ENCODE results near the gene INPPL1. TPM values are rescaled to one million over a fixed set of nuclear protein-coding genes. Genes with fewer than 3 reads are reported as not detected.
"Not testable (repeated sequence)": the region's sequence is repeated elsewhere in the genome, so short reads cannot be mapped to it uniquely, and the experiment has no call there.

The INPPL1 gene, protein sequence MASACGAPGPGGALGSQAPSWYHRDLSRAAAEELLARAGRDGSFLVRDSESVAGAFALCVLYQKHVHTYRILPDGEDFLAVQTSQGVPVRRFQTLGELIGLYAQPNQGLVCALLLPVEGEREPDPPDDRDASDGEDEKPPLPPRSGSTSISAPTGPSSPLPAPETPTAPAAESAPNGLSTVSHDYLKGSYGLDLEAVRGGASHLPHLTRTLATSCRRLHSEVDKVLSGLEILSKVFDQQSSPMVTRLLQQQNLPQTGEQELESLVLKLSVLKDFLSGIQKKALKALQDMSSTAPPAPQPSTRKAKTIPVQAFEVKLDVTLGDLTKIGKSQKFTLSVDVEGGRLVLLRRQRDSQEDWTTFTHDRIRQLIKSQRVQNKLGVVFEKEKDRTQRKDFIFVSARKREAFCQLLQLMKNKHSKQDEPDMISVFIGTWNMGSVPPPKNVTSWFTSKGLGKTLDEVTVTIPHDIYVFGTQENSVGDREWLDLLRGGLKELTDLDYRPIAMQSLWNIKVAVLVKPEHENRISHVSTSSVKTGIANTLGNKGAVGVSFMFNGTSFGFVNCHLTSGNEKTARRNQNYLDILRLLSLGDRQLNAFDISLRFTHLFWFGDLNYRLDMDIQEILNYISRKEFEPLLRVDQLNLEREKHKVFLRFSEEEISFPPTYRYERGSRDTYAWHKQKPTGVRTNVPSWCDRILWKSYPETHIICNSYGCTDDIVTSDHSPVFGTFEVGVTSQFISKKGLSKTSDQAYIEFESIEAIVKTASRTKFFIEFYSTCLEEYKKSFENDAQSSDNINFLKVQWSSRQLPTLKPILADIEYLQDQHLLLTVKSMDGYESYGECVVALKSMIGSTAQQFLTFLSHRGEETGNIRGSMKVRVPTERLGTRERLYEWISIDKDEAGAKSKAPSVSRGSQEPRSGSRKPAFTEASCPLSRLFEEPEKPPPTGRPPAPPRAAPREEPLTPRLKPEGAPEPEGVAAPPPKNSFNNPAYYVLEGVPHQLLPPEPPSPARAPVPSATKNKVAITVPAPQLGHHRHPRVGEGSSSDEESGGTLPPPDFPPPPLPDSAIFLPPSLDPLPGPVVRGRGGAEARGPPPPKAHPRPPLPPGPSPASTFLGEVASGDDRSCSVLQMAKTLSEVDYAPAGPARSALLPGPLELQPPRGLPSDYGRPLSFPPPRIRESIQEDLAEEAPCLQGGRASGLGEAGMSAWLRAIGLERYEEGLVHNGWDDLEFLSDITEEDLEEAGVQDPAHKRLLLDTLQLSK
- 10 to 100 TPM in 1 of 6 donors, 1 to 10 TPM in 5; 4.8 to 13.1 (median 7.7) TPM for polyA plus RNA-seq (ENCODE audit: low read depth in 6 of 6)

GRCh38 chr11:72224564-72225410 lies at the start of gene INPPL1:
INPPL1 (plus strand) TSS chr11:72224767; CDS start chr11:72224985, 218 bp downstream.
- ATAC-seq (ENCODE audit: low read depth in 2 of 2), result peak; percentile 3 to 4
- H3K27me3 Mint-ChIP-seq, result no peaks in the 10 kb centered on the region
- DNase-seq, result peak; percentile 31
- no peaks in the 10 kb centered on the region for H3K9me3 Mint-ChIP-seq
- peak within 1 kb of the TSS; percentile 93 to 99 (median 96) for H3K4me3 Mint-ChIP-seq
- H3K27ac Mint-ChIP-seq, result peak within 1 kb of the TSS; percentile 92 to 98 (median 96)
- peaks cover 0 to 8% of the 10 kb centered on the region in 2 donors for H3K36me3 Mint-ChIP-seq
- peaks cover 38 to 57% (median 50%) of the 10 kb centered on the region in 3 donors for H3K4me1 Mint-ChIP-seq

- Mint-ChIP-seq H3K27ac (no peak overlapping the region), H3K27me3 (peaks cover 4 to 38% (median 34%) of the 10 kb centered on the region in 3 donors), H3K9me3 (peaks cover 0 to 2% (median 0%) of the 10 kb centered on the region in 7 donors), H3K4me3 (no peak overlapping the region), H3K36me3 (no peaks in the 10 kb centered on the region), H3K4me1 (no peaks in the 10 kb centered on the region)
- no peak for DNase-seq
- no peak for ATAC-seq (ENCODE audit: low read depth in 2 of 2)
These were observed 46.9 kb upstream of the INPPL1 start for GRCh38 chr11:72177656-72178055.

DNA sequence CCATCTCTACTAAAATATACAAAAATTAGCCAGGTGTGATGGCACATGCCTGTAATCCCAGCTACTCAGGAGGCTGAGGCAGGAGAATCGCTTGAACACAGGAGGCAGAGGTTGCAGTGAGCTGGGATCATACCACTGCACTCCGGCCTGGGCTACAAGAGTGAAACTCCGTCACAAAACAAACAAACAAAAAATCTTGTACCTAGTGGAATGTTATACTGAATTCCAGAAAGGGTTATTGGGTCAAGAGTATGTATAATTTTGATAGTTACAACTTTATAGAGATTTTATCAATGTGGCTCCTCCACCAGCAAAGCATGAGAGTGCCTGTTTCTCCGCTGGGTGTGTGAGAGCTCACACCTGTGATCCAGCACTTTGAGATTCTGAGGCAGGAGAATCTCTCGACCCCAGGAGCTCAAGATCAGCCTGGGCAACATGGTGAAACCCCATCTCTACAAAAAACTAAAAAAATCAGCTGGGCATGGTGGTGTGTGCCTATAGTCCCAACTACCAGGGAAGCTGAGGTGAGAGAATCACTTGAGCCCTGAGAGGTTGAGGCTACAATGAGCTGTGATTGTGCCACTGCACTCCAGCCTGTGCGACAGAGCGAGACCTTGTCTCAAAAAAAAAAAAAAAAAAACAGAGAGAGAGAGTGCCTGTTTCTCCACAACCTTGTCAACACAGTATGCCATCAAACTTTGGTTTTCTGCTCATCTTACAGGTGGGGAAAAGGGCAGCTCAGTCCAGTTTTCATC lies 45.3 kb upstream of the INPPL1 start:
- Mint-ChIP-seq H3K4me1 (peaks cover 3 to 7% (median 5%) of the 10 kb centered on the region in 3 donors), H3K9me3 (peaks cover 0 to 2% (median 0%) of the 10 kb centered on the region in 7 donors), H3K27ac (no peak overlapping the region), H3K36me3 (no peaks in the 10 kb centered on the region), H3K4me3 (no peak overlapping the region), H3K27me3 (peaks cover 9 to 37% (median 27%) of the 10 kb centered on the region in 3 donors)
- DNase-seq (no peak), ATAC-seq (ENCODE audit: low read depth in 2 of 2) (no peak)

DNA sequence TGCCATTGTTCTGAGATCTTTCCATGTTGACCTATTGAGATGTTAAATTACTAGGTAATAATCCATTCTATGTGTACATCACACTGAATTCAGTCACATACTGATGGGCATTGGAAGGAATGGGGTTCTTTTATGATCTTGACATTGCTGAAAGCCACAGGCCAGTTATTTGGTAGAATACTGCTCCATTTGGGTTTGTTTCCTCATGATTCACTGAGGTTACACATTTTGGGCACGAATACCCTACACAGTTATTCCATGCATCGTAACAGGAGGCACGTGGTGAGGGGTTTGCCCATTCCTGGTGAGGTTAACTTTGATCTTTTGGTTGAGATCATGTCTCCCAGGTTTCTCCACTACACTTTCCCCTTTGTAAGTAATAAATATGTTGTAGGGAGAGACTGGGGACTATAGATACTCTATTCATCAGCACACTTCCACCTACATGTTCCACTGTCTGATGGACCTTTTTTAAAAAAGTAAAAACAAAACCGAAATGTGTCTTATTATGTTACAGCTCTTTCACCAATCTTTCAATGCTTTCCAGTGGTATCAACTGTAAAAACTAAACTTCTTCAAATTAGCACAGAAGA lies 44.7 kb upstream of the INPPL1 start:
- Mint-ChIP-seq H3K27ac (no peak overlapping the region), H3K36me3 (no peaks in the 10 kb centered on the region), H3K4me1 (peaks cover 3 to 7% (median 5%) of the 10 kb centered on the region in 3 donors), H3K27me3 (peaks cover 9 to 37% (median 27%) of the 10 kb centered on the region in 3 donors), H3K9me3 (peaks cover 0 to 2% (median 0%) of the 10 kb centered on the region in 7 donors), H3K4me3 (no peak overlapping the region)
- ATAC-seq (ENCODE audit: low read depth in 2 of 2) (no peak), DNase-seq (no peak)

GRCh38 chr11:72180892-72181552 lies 43.5 kb upstream of the INPPL1 start:
- not testable (repeated sequence) for ATAC-seq (ENCODE audit: low read depth in 2 of 2)

DNA sequence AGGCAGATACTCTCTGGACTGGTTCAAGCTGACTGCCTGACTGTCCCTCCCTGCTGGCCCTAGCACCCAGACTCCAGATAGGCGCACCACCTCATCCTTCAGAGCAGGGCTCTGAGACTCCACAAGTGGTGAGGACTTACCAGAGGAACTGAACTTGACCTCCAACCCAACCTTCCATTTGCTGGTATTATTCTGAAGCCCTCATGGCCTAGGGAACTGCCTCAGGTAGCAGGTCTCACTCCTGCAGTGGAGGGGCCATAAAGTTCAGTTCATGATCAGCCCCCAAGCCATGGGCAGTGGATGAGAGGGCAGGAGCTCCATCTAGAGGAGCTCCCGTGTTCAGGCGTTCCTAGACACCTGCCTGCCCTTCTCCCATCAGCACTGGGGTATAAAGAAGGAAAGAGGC lies 43.0 kb upstream of the INPPL1 start:
- ATAC-seq (ENCODE audit: low read depth in 2 of 2); DNase-seq; H3K27ac Mint-ChIP-seq; H3K36me3 Mint-ChIP-seq; H3K4me1 Mint-ChIP-seq; H3K4me3 Mint-ChIP-seq; H3K9me3 Mint-ChIP-seq: not testable (repeated sequence)
- H3K27me3 Mint-ChIP-seq, result peaks cover 9 to 28% (median 27%) of the 10 kb centered on the region in 3 donors

More at GRCh38 chr11:72180892-72181552, 43.5 kb upstream of the INPPL1 start:
- not testable (repeated sequence) for DNase-seq, H3K9me3 Mint-ChIP-seq, H3K4me1 Mint-ChIP-seq, H3K27ac Mint-ChIP-seq, H3K36me3 Mint-ChIP-seq
- Mint-ChIP-seq H3K4me3 (peak overlapping the region in 1 of 8 donors; percentile 25), H3K27me3 (peaks cover 9 to 33% (median 27%) of the 10 kb centered on the region in 3 donors)

- Mint-ChIP-seq H3K9me3 (no peaks in the 10 kb centered on the region), H3K27me3 (peaks cover 0 to 4% (median 3%) of the 10 kb centered on the region in 3 donors), H3K36me3 (peaks cover 0 to 4% of the 10 kb centered on the region in 2 donors), H3K4me1 (peaks cover 2 to 5% (median 3%) of the 10 kb centered on the region in 3 donors), H3K4me3 (peak overlapping the region in 1 of 8 donors; percentile 61), H3K27ac (no peak overlapping the region)
- DNase-seq (no peak), ATAC-seq (ENCODE audit: low read depth in 2 of 2) (no peak)
These were observed 36.3 kb upstream of the INPPL1 start for GRCh38 chr11:72188267-72188666.

DNA sequence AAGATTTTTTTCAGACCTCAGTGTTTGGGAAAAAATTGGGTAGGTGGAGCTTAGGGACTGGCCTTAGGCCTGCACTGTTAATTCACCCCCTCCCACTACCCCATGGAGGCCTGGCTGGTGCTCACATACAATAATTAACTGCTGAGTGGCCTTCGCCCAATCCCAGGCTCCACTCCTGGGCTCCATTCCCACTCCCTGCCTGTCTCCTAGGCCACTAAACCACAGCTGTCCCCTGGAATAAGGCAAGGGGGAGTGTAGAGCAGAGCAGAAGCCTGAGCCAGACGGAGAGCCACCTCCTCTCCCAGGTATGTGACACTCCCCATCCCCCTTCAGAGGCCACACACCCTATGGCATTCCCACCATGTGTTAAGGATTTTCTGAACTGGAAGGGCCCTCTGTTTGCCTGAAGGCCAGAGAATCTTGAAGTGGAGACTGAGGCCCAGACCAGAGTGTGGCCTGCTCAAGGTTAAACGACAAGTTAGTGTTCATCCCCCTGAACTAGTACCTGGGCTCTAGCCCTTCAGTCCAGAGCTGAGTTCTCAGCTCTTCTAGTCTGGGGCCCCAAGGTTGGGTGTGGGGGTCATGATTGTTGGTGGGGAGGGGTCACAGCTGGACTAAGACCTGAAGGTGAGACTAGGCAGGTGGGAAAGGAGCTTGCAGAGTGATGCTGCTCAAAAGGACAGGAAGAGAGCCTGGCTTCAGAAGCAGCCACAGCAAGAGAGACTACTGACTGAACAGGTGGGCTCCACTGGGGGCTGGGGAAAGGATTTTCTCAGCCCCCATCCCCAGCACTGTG lies 34.9 kb upstream of the INPPL1 start:
- H3K27ac Mint-ChIP-seq, result peak overlapping the region in 1 of 6 donors; percentile 22
- H3K4me3 Mint-ChIP-seq, result no peak overlapping the region
- H3K36me3 Mint-ChIP-seq, result peaks cover 0 to 4% of the 10 kb centered on the region in 2 donors
- no peaks in the 10 kb centered on the region for H3K9me3 Mint-ChIP-seq
- DNase-seq, result no peak
- H3K27me3 Mint-ChIP-seq, result no peaks in the 10 kb centered on the region
- no peak for ATAC-seq (ENCODE audit: low read depth in 2 of 2)
- no peaks in the 10 kb centered on the region for H3K4me1 Mint-ChIP-seq

- Mint-ChIP-seq H3K27me3 (no peaks in the 10 kb centered on the region), H3K9me3 (no peaks in the 10 kb centered on the region), H3K4me3 (no peak overlapping the region), H3K4me1 (no peaks in the 10 kb centered on the region), H3K36me3 (peaks cover 0 to 4% of the 10 kb centered on the region in 2 donors), H3K27ac (no peak overlapping the region)
- no peak for DNase-seq
- ATAC-seq (ENCODE audit: low read depth in 2 of 2), result no peak
These were observed 33.9 kb upstream of the INPPL1 start for GRCh38 chr11:72190631-72191071.

GRCh38 chr11:72191961-72192381 lies 32.6 kb upstream of the INPPL1 start, which contains the start of gene FOLR1:
FOLR1 (plus strand) TSS chr11:72192140; CDS start chr11:72192174, 34 bp downstream.
- no peaks in the 10 kb centered on the region for H3K9me3 Mint-ChIP-seq
- peaks cover 0 to 4% of the 10 kb centered on the region in 2 donors for H3K36me3 Mint-ChIP-seq
- H3K27ac Mint-ChIP-seq, result no peak within 1 kb of the TSS
- H3K4me3 Mint-ChIP-seq, result no peak within 1 kb of the TSS
- no peak for DNase-seq
- no peak for ATAC-seq (ENCODE audit: low read depth in 2 of 2)
- no peaks in the 10 kb centered on the region for H3K4me1 Mint-ChIP-seq
- no peaks in the 10 kb centered on the region for H3K27me3 Mint-ChIP-seq
